ENCODE measurements around the gene MFNG. TPM values are rescaled to one million over a fixed set of nuclear protein-coding genes. Genes with fewer than 3 reads are reported as not detected.

The MFNG gene
- polyA plus RNA-seq, 1 experiment = not detected

- H3K27me3 ChIP-seq (ENCODE audit: control insufficient read depth, insufficient read depth, low read length) = no peaks in the 10 kb centered on the region
- no peak for TF ChIP-seq CTCF (IDR thresholded peaks at IDR 0.05; ENCODE audit: insufficient read depth, low read depth, low read length)
- POLR2A ChIA-PET = no interaction called here
- no peak overlapping the region for H3K4me3 ChIP-seq (ENCODE audit: low read depth, low read length)
- no peak for DNase-seq (ENCODE audit: low read depth)
- peaks cover under 1% of the 10 kb centered on the region; the same call in 1 of the 2 replicates for H3K36me3 ChIP-seq (ENCODE audit: control insufficient read depth, insufficient read depth, low read length)
- CTCF ChIA-PET = interaction anchor here (1.2 kb wide), 1 partner anchor 30 kb away, joined by 4 read pairs; no protein-coding TSS in a partner anchor
Measured at GRCh38 chr22:37502342-37503182, 16.4 kb upstream of the MFNG start.

GRCh38 chr22:37501610-37502341, 15.6 kb upstream of the MFNG start:
- ChIA-PET POLR2A (no interaction called here), CTCF (interaction anchor here (1.2 kb wide), 1 partner anchor 29 kb away, joined by 4 read pairs; no protein-coding TSS in a partner anchor)
- H3K27me3 ChIP-seq (ENCODE audit: control insufficient read depth, insufficient read depth, low read length) = no peaks in the 10 kb centered on the region
- H3K4me3 ChIP-seq (ENCODE audit: low read depth, low read length) = no peak overlapping the region
- no peaks in the 10 kb centered on the region; the same call in 1 of the 2 replicates for H3K36me3 ChIP-seq (ENCODE audit: control insufficient read depth, insufficient read depth, low read length)
- peak; percentile 65 for DNase-seq (ENCODE audit: low read depth)
- no peak for TF ChIP-seq CTCF (IDR thresholded peaks at IDR 0.05; ENCODE audit: insufficient read depth, low read depth, low read length)

GRCh38 chr22:37500745-37501609, 14.8 kb upstream of the MFNG start:
- Histone ChIP-seq H3K4me3 (ENCODE audit: low read depth, low read length) (no peak overlapping the region), H3K27me3 (ENCODE audit: control insufficient read depth, insufficient read depth, low read length) (no peaks in the 10 kb centered on the region), H3K36me3 (ENCODE audit: control insufficient read depth, insufficient read depth, low read length) (no peaks in the 10 kb centered on the region; the same call in 1 of the 2 replicates)
- ChIA-PET CTCF (interaction anchor here (1.2 to 2.9 kb wide), 4 partner anchors 11 to 106 kb away, joined by 4 to 12 read pairs (median 8); no protein-coding TSS in a partner anchor), POLR2A (no interaction called here)
- DNase-seq (ENCODE audit: low read depth) = no peak
- no peak for TF ChIP-seq CTCF (IDR thresholded peaks at IDR 0.05; ENCODE audit: insufficient read depth, low read depth, low read length)

- no peak overlapping the region for H3K4me3 ChIP-seq (ENCODE audit: low read depth, low read length)
- no peak for TF ChIP-seq CTCF (IDR thresholded peaks at IDR 0.05; ENCODE audit: insufficient read depth, low read depth, low read length)
- no peak for DNase-seq (ENCODE audit: low read depth)
- no peaks in the 10 kb centered on the region; the same call in 1 of the 2 replicates for H3K36me3 ChIP-seq (ENCODE audit: control insufficient read depth, insufficient read depth, low read length)
- CTCF ChIA-PET = interaction anchor here (1.7 to 2.9 kb wide), 3 partner anchors 12 to 107 kb away, joined by 4 to 12 read pairs (median 11); no protein-coding TSS in a partner anchor
- POLR2A ChIA-PET = no interaction called here
- H3K27me3 ChIP-seq (ENCODE audit: control insufficient read depth, insufficient read depth, low read length) = no peaks in the 10 kb centered on the region
Measured at GRCh38 chr22:37499789-37500540, 13.8 kb upstream of the MFNG start.

Data from BJ (cell line).